GM23248 (cell line): Measurements from ENCODE around the gene RGS14. TPM values are rescaled to one million over a fixed set of nuclear protein-coding genes. Genes with fewer than 3 reads are reported as not detected.

Experiments
- DNase-seq: peaks from one replicate; pipeline ENCODE4 v3.0.0-alpha.2; 2015
- H2AFZ ChIP-seq: fragments of 200-600 bp; sonication (generic); 2 replicates; pipeline ENCODE4 v1.6.1; 2016; ENCODE audit warnings: antibody characterized with exemption
- H3F3A ChIP-seq: fragments of 200-600 bp; sonication (generic); 2 replicates; pipeline ENCODE4 v1.6.1; 2016; ENCODE audit warnings: mild to moderate bottlenecking, antibody characterized with exemption, mixed run types; ENCODE audit not compliant: insufficient read depth
- H3K27ac ChIP-seq: fragments of 200-600 bp; sonication (generic); 2 replicates; pipeline ENCODE4 v1.5.1; 2016; ENCODE audit warnings: mild to moderate bottlenecking
- H3K27me3 ChIP-seq: fragments of 200-600 bp; sonication (generic); replicated peaks from 2 replicates; pipeline ENCODE4 v1.6.1; 2016; ENCODE audit warnings: mild to moderate bottlenecking; ENCODE audit not compliant: insufficient read depth
- H3K36me3 ChIP-seq: fragments of 200-600 bp; sonication (generic); 2 replicates; pipeline ENCODE4 v1.6.1; 2016; ENCODE audit warnings: low read depth, mild to moderate bottlenecking
- H3K4me1 ChIP-seq: fragments of 200-600 bp; sonication (generic); 2 replicates; pipeline ENCODE4 v1.6.1; 2016; ENCODE audit warnings: mild to moderate bottlenecking; ENCODE audit not compliant: insufficient read depth
- H3K4me2 ChIP-seq: fragments of 200-600 bp; sonication (generic); one replicate; pipeline ENCODE4 v1.6.1; 2016; ENCODE audit warnings: mild to moderate bottlenecking; ENCODE audit not compliant: unreplicated experiment
- H3K4me3 ChIP-seq: fragments of 200-600 bp; sonication (generic); 2 replicates; pipeline ENCODE4 v1.5.1; 2016; ENCODE audit warnings: mild to moderate bottlenecking
- H3K79me2 ChIP-seq: fragments of 200-600 bp; sonication (generic); 2 replicates; pipeline ENCODE4 v1.6.1; 2016; ENCODE audit warnings: mild to moderate bottlenecking; ENCODE audit not compliant: insufficient read depth
- H3K9ac ChIP-seq: fragments of 200-600 bp; sonication (generic); 2 replicates; pipeline ENCODE4 v1.6.1; 2016; ENCODE audit warnings: mild to moderate bottlenecking
- H3K9me2 ChIP-seq: fragments of 200-600 bp; sonication (generic); 2 replicates; pipeline ENCODE4 v1.6.1; 2016; ENCODE audit warnings: mixed run types, mild to moderate bottlenecking, moderate library complexity; ENCODE audit not compliant: insufficient read depth
- H3K9me3 ChIP-seq: fragments of 200-600 bp; sonication (generic); one replicate; pipeline ENCODE4 v1.6.1; 2017; ENCODE audit warnings: low read depth
- H4K20me1 ChIP-seq: fragments of 200-600 bp; sonication (generic); 2 replicates; pipeline ENCODE4 v1.6.0; 2016; ENCODE audit not compliant: insufficient read depth
- EZH2 ChIP-seq: fragments of 200-600 bp; sonication (generic); IDR thresholded peaks from 2 replicates; pipeline ENCODE4 v1.6.1; 2018; ENCODE audit warnings: antibody characterized with exemption, mild to moderate bottlenecking; ENCODE audit not compliant: insufficient read depth, poor library complexity, severe bottlenecking
- EZH2phosphoT487 ChIP-seq: fragments of 200-600 bp; sonication (generic); IDR thresholded peaks from 2 replicates; pipeline ENCODE4 v1.6.1; 2018; ENCODE audit warnings: antibody characterized with exemption, moderate library complexity, mild to moderate bottlenecking, low read depth; ENCODE audit not compliant: insufficient read depth
- WGBS, 2 experiments: methylation state at CpG; one replicate each; pipeline ENCODE4 v1.1.6; 2015 to 2017; ENCODE audit warnings: low lambda C conversion rate in 2 of 2, low coverage in 1 of 2; ENCODE audit errors: missing lambda C conversion rate in 2 of 2; 5-methylcytosine and 5-hydroxymethylcytosine counted together
- in situ Hi-C: fragments of 300-500 bp; cut with MboI; formaldehyde crosslinking; loops from 2 replicates; pipeline ENCODE4 v1.15.0; 2020
- polyA plus RNA-seq: library from polyadenylated mRNA; unstranded; fragments of >200 nt; fragmentation: Nextera tagmentation; extraction: Ambion mirVana; gene quantifications from 2 replicates; pipeline ENCODE4 v1.2.1, GENCODE V29; 2016
- total RNA-seq: library from RNA; depleted of rRNA; stranded (reverse); fragments of >200 nt; shearing (Covaris generic); gene quantifications from 2 replicates; pipeline ENCODE4 v1.2.3, GENCODE V29; 2014; rRNA removed

RGS14 gene, protein sequence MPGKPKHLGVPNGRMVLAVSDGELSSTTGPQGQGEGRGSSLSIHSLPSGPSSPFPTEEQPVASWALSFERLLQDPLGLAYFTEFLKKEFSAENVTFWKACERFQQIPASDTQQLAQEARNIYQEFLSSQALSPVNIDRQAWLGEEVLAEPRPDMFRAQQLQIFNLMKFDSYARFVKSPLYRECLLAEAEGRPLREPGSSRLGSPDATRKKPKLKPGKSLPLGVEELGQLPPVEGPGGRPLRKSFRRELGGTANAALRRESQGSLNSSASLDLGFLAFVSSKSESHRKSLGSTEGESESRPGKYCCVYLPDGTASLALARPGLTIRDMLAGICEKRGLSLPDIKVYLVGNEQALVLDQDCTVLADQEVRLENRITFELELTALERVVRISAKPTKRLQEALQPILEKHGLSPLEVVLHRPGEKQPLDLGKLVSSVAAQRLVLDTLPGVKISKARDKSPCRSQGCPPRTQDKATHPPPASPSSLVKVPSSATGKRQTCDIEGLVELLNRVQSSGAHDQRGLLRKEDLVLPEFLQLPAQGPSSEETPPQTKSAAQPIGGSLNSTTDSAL
- total RNA-seq = 4.3 and 6.4 TPM in 2 replicates
- 2.2 and 2.5 TPM in 2 replicates for polyA plus RNA-seq

DNA sequence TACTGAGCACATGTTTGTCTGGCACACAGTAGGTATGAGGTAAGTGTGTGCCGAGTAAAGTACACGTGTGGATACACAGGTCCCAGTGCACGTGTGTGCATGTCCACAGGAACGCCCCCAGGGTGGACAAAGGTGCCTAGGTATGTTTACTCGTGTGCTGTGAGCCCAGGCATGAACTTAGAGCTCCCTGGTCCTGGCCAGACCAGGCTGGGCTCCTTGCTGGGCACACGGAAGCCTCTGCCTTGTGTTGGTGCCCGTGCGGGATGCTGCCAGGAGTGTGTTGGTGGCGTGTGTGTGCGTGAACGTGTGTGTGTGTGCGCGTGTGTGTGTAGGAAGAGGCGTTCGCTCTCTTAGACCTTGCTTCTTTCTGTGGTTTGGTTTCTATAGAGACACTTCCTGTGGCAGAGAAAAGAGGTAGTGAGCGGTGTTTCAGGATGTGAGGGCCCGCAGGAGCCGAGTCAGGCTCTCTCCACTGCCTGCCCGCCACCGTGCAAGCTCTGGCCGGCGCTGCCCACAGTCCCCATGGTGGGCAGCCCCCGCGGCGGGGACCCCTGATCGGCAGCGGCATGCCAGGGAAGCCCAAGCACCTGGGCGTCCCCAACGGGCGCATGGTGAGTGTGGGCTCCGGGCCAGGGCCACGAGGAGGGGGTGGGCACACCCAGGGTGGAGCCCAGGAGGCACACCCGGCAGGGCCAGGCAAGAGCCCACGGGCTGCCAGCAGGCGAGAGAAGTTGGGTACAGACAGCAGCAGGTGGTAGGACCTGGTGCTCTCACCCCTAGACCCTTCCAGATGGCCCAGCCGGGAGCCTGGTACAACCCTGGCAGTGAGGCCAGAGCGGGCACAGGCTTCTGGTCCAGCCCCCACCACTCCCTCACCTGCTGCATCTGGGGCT, at the start of gene RGS14:
RGS14 (plus strand) TSS at position 466 of the 893 bp plus-strand sequence; CDS start at position 567, 101 bp downstream.
- no peaks in the 10 kb centered on the region for H4K20me1 ChIP-seq
- peak; percentile 72 for DNase-seq
- no peaks in the 10 kb centered on the region for H3K36me3 ChIP-seq
- in situ Hi-C loops = no loop called here
- no peaks in the 10 kb centered on the region for H3K4me1 ChIP-seq
- H3K9ac ChIP-seq = no peak within 1 kb of the TSS
- H3K79me2 ChIP-seq = no peaks in the 10 kb centered on the region
- H3K4me3 ChIP-seq = no peak within 1 kb of the TSS
- no peaks in the 10 kb centered on the region for H3K9me3 ChIP-seq
- H3F3A ChIP-seq = no peaks in the 10 kb centered on the region
- TF ChIP-seq EZH2phosphoT487 (no peak), EZH2 (no peak)
- WGBS, 2 experiments = 35 to 41% methylated on average over 35 to 37 of the region's 37 CpGs
- no peak within 1 kb of the TSS for H3K4me2 ChIP-seq
- 0 out of 2 replicates have a peak within 1 kb of the TSS, but pooled peaks have one; percentile 33 for H2AFZ ChIP-seq
- no peaks in the 10 kb centered on the region for H3K27me3 ChIP-seq
- H3K9me2 ChIP-seq = no peaks in the 10 kb centered on the region
- no peak within 1 kb of the TSS for H3K27ac ChIP-seq

DNA sequence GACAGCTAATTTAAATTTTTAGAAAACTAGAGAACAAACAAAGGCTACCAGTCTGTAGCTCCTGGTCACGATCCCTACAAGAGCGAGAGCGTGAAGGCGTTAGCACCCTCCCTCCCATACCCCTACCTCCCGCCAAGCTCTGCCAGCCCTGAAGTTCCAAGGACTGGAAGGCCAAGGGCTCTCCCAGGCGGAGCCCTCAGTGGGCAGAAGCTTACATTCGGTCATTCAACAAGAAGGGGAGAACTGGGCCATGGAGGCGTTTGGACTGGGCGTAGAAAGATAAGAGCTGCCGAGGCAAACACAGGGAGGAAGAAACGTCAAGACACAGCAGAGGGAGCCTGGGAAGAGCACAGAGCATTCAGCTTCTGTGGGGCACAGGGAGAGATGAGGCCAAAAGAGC, 49.0 kb upstream of the RGS14 start:
- no peak overlapping the region for H3K4me2 ChIP-seq
- TF ChIP-seq EZH2 (no peak), EZH2phosphoT487 (no peak)

DNA sequence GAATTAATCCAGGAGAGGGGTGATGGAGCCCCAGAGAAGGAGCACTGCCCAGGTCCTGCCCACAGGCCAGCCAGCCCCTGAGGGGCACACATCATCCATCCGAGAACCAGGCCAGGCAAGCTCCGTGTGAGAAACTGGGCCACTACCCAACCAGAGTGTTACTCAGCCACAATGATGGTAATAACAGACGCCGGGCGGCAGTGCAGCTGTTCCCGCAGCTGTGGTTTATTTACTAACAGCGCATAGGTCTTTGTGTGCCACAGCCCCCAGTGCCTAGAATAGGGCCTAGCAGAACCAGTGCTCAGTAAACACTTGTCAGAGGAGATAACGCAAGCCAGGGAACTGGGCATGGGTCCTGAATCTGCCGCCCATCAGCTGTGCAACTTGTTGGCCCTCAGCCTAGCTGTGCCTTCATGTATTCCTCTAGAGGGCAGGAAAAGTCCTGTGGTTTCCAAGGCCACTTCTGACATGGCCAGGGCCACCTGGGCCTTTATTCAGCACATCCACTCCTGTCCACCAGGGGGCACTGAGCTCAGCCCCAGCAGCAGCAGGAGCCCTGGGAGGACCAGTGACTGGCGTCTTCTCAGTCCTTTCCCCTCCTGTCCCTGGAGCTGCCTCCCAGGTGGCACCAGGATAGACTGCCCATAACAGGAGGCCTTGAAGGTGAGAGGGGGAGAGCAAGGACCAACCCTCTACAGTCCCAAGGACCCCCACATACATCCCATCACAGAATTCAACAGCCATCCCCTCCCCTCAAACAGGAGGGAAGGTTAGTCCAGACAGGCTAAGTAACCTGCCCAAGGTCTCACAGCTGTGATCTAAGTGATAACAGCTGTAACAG, 48.2 kb upstream of the RGS14 start:
- no peak overlapping the region for H3K27ac ChIP-seq
- no peaks in the 10 kb centered on the region for H4K20me1 ChIP-seq
- H3K4me2 ChIP-seq = no peak overlapping the region
- H3K27me3 ChIP-seq = no peaks in the 10 kb centered on the region
- peaks cover 48% of the 10 kb centered on the region for H3K79me2 ChIP-seq
- peaks cover 6% of the 10 kb centered on the region for H3F3A ChIP-seq
- in situ Hi-C loops = no loop called here
- H3K9ac ChIP-seq = no peak overlapping the region
- WGBS, 2 experiments = 46 to 55% methylated on average over 10 of the region's 10 CpGs
- peaks cover 15% of the 10 kb centered on the region for H3K4me1 ChIP-seq
- no peaks in the 10 kb centered on the region for H3K9me3 ChIP-seq
- H3K36me3 ChIP-seq = no peaks in the 10 kb centered on the region; the same call in 1 of the 2 replicates
- no peak for TF ChIP-seq EZH2phosphoT487
- H2AFZ ChIP-seq = no peak overlapping the region
- H3K9me2 ChIP-seq = no peaks in the 10 kb centered on the region
- no peak overlapping the region for H3K4me3 ChIP-seq
- DNase-seq = peak; percentile 72

More for the DNA sequence above, 49.0 kb upstream of the RGS14 start:
- no peaks in the 10 kb centered on the region; the same call in 1 of the 2 replicates for H3K36me3 ChIP-seq
- H4K20me1 ChIP-seq = no peaks in the 10 kb centered on the region
- H2AFZ ChIP-seq = no peak overlapping the region
- no peaks in the 10 kb centered on the region for H3K9me2 ChIP-seq
- no peaks in the 10 kb centered on the region for H3K27me3 ChIP-seq
- H3K27ac ChIP-seq = no peak overlapping the region
- H3K9ac ChIP-seq = no peak overlapping the region
- H3F3A ChIP-seq = peaks cover 6% of the 10 kb centered on the region
- DNase-seq = no peak
- peaks cover 15% of the 10 kb centered on the region for H3K4me1 ChIP-seq
- in situ Hi-C loops = no loop called here
- H3K9me3 ChIP-seq = no peaks in the 10 kb centered on the region
- H3K79me2 ChIP-seq = peaks cover 56% of the 10 kb centered on the region
- H3K4me3 ChIP-seq = no peak overlapping the region
- 83 to 87% methylated on average over 10 to 11 of the region's 11 CpGs for WGBS, 2 experiments
